Right ventricle myocardium superior (tissue), 1 donor: ENCODE results near the gene ZNF648. TPM values are rescaled to one million over a fixed set of nuclear protein-coding genes. Genes with fewer than 3 reads are reported as not detected.
A peak's percentile ranks its signal among the peaks of the same experiment; 100 is the strongest.
"Not testable (repeated sequence)": the region's sequence is repeated elsewhere in the genome, so short reads cannot be mapped to it uniquely, and the experiment has no call there.

Source experiments
- ATAC-seq: fragments of 200-7000 bp; cut with Tn5 transposase; one replicate; pipeline ENCODE4 v1.9.1; 2020; ENCODE audit warnings: mild to moderate bottlenecking; ENCODE audit not compliant: poor library complexity
- DNase-seq: peaks from one replicate; pipeline ENCODE4 v3.0.0-alpha.2; 2020
- intact Hi-C: fragments of 100-400 bp; cut with DNase I; formaldehyde crosslinking; loops from one replicate; pipeline ENCODE4 v1.11.2; 2022
- long read RNA-seq: library from polyadenylated mRNA; unstranded; transcript quantifications from one replicate; pipeline ENCODE4 v2.0.0, GENCODE V29; 2021
- total RNA-seq: library from RNA; stranded (reverse); fragmentation: NEBNext Ultra II Directional; extraction: Animal tissue kit (Norgen Biotek cat#: 25700); gene quantifications from one replicate; pipeline ENCODE4 v1.2.1, GENCODE V29; 2021
- donor health status: DM: no; HTN: yes; CAD: no; lungs with severe emphysema.

The ZNF648 gene, protein sequence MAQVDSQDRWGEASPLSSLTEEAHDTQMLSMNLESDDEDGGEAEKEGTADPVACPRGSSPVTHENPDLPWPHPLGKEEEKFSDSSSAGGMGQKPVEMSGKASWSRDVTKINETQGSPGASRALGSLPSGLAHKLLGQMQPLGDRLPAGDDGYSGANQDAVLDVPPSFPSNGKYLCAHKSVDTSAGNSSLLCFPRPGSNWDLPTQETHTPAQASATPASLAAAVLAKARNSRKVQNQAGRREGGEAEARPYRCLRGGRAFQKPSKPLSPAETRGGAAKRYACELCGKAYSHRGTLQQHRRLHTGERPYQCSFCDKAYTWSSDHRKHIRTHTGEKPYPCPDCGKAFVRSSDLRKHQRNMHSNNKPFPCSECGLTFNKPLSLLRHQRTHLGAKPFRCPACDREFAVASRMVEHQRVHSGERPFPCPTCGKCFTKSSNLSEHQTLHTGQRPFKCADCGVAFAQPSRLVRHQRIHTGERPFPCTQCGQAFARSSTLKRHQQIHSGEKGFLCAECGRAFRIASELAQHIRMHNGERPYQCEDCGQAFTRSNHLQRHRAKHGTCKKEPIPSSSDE
- not detected for total RNA-seq
- long read RNA-seq = 0 reads

DNA sequence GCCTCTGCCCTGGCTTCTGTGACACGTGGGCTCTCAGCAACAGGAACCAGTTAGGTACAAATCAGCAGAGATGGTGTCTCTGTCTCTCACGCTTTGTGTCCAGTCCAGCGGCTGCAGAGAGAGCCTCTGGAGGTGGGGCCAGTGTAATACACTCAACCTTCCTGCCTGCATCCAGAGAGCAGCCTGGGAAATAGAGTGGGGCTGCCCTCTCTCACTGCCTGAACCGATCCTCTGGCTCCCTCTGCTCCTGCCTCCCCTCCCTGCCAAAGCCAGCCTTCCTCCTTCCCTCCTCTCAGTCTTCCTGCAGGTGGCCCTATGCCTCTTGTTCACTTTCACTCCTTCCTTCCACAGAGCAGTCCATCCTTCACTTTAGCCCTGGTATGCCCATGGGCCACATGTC is at the start of gene ZNF648:
TSS of gene ZNF648 (minus strand) at position 119 of the 400 bp plus-strand sequence. CDS start 3,702 bp downstream, outside the sequence.
- DNase-seq (no peak), ATAC-seq (no peak)
- intact Hi-C loops = no loop called here

DNA sequence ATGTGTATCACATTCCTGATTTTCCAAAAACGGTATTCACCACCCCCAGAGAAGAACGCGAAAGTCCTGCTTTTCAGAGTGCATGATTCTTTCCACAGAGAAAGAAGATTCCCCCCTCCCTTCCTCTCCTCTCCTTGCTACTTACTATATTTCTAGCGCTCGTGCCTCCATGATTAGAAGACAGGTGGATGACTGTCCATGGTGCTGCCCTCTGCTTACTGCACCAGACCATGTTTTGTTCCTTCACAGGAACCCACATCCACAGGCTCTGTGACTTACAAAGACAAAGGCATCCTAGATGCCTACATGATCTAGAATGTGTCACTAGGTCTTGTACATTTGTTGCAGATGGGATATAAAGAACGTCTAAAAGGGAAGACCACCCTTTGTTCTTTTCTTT is 49.1 kb upstream of the ZNF648 start:
- ATAC-seq (no peak), DNase-seq (no peak)
- intact Hi-C loops = no loop called here

DNA sequence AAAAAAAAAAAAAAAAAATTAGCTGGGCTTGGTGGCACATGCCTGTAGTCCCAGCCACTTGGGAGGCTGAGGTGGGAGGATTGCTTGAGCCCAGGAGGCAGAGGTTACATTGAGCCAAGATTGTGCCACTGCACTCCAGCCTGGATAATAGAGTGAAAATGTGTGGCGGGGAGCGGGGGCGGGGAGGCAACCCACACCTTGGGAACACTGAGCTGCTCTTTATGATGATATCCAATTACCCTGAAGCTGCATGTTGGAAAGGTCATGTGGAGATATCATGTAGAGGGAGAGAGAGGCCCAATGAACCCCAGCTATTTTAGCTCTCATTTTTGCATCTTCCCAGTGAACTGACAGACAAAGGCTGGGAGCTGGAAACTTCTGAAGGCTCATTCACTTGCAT is 48.3 kb upstream of the ZNF648 start:
- ATAC-seq = no peak
- intact Hi-C loops = no loop called here
- no peak for DNase-seq

DNA sequence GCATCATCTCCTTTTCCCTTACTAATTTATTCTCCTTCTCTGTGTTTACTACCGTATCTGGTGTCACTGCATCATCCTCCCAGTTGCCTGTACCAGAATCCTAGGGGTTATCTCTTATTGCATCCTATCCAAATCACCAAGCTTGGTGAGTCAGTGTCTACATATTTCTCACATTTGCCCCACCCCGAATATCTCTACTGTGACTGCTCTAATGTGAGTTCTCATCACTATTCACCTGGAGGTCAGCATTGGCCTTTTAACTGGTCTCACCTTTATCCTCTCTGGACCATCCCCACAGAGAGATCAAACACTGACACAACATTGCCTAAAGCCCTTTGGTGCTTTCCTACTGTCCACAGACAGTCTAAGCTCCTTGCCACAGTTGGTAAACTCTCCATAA is 45.7 kb upstream of the ZNF648 start:
- ATAC-seq (no peak), DNase-seq (no peak)
- intact Hi-C loops = no loop called here

DNA sequence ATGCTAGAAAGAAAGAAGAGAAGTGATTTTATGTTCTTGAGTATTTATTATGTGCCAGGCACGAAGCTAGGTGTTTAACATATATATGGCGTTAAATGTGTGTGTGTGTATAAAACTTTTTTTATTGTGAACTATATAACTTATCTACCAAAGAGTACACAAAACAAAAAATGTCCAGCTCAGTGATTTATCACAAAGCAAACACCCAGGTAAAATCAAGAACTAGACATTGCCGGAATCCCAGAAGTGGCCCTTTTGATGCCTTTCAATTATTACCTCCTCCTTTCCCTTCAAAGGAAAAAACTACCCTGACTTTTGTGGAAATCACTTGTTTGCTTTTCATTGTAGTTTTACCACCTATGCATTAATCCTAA is 40.5 kb upstream of the ZNF648 start:
- ATAC-seq = no peak
- intact Hi-C loops = no loop called here
- DNase-seq = no peak

DNA sequence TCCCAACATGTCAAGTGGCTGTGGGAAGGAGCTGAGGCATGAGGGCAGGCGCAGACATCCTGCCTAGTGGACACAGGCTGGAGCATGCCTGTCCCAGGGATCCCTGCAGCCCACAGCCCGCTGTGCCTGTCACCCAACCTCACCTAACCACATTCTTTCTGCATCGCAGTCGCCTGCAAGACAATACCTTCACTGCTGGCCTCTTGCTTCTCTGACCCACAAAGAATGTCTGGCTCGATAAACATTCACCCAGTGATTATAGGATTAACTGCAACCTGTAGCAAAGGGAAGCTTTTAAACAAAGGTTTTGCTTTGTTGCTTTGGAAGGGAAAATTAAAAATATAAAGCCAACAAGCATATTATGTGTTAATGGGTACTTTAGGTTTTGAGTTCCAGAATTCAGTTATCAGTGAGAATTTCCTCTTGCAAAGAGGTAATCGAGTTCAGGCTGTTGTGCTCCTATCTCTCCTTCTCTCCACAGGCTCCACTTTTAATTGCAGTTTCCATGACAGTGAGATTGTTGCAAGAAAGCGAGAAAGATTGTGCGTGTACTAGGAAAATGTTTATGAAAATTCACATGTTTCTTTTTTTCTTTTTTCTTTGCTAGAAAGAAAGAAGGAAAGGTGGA is 40.0 kb upstream of the ZNF648 start:
- intact Hi-C loops = no loop called here
- DNase-seq (no peak), ATAC-seq (no peak)

DNA sequence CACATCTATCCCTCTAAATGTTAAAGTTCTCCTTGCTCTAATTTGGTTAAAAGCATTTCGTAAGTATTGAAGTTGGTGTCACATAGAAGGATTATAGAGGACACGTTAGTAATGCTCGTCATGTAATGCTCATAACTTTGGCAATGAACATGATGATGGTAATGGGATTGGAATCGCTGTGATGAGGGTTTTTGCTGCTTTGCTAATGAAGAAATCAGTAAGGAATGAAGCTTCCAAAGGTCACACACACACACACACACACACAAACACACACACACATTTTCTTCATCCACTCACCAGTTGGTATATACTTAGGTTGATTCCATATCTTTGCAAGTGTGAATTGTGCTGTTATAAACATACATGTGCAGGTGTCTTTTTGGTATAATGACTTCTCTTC is 36.8 kb upstream of the ZNF648 start:
- intact Hi-C loops = no loop called here
- no peak for DNase-seq
- no peak for ATAC-seq

DNA sequence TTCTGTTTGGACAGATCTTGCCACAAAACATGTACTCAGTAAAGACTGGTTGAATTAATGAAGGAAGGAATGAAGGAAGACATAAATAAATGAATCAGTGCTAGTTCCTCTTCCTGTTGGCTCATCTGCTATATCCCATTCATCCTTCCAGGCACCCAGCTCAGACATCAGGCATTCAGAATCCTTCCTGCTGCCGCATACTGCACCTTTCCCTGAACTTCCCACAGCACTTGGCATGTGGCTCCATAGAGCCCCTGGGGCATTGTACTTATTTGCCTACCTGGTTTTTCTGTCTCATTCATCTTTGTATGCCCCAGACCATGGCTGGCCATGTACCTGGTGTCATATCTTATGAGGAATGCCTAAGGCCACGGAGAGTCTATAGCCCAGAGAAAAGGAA is 34.4 kb upstream of the ZNF648 start:
- DNase-seq (no peak), ATAC-seq (no peak)
- intact Hi-C loops = no loop called here

DNA sequence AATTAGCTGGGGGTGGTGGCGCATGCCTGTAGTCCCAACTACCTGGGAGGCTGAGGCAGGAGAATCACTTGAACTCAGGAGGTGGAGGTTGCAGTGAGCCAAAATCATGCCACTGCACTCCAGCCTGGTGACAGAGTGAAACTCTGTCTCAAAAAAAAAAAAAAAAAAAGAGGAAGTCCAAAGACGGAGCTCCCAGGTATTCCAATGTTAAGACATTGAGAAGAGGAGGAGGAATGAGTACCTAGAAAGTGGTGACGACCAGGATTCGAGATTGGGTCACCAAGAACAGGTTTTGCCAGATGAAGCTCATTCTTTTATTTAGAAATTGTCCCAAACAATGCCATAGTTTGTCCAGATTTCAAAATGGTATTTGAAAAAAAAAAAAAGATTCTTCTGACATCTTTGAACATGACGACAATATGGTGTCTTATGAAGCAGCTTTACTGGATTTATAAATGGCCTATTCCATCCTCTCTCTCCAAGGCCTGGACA is 33.0 kb upstream of the ZNF648 start:
- ATAC-seq, DNase-seq, intact Hi-C loops: not testable (repeated sequence)

DNA sequence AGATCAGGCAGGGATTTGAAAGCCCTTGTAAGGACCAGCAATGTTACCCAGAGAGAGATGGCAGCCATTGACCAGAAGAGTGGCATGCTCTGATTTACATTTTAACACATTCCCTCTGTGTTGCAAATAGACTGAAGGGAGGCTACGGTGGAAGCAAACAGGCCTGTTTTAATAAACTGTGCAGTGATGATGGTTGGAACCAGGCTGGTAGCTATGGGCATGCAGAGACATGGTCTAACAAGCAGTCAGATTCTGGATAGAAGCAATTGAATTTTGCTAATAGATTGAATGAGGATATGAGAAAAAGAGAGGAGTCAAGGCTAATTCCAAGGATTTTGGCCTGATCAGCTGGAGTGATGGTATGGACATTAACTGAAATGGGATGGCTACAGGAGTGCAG is 32.3 kb upstream of the ZNF648 start:
- no peak for ATAC-seq
- DNase-seq = no peak
- intact Hi-C loops = no loop called here

DNA sequence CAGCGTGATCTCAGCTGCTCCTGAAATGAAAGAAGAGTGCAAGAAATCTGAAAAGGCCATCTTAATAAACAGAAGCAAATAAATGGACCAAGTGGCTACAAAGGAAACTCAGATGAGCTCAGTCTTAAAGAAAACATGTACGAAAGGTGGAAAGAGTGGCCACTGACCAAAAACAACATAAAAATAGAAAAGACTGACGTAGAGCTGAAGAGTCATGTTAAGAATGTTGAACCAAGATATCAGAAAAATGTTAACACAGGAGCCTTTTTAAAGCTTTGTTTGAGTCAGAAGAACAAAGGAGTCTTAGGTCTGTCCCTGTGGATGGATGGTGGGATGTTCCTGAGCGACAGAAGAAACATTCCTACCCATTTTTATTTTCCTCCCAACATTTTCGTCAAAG is 30.8 kb upstream of the ZNF648 start:
- ATAC-seq (no peak), DNase-seq (no peak)
- intact Hi-C loops = no loop called here

DNA sequence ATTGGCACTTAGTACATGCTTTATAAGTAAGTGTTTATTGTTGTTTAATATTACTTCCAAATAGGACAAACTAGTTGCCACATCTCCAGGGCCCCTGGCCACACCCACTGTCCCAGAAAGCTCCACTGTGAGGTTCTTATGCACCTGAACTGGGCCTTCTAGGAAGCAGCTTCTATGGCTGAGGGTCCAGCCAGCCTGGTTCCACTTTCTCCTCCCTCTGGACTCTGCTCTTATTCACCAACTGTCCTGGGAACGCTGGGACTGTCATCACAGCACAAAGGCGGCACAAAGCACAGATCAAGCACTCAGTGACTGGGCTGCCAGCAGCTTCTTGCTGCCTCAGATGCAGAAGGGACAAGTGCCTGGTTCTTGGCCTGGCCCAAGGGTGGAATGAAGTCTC is 29.6 kb upstream of the ZNF648 start:
- intact Hi-C loops = no loop called here
- ATAC-seq (no peak), DNase-seq (no peak)

DNA sequence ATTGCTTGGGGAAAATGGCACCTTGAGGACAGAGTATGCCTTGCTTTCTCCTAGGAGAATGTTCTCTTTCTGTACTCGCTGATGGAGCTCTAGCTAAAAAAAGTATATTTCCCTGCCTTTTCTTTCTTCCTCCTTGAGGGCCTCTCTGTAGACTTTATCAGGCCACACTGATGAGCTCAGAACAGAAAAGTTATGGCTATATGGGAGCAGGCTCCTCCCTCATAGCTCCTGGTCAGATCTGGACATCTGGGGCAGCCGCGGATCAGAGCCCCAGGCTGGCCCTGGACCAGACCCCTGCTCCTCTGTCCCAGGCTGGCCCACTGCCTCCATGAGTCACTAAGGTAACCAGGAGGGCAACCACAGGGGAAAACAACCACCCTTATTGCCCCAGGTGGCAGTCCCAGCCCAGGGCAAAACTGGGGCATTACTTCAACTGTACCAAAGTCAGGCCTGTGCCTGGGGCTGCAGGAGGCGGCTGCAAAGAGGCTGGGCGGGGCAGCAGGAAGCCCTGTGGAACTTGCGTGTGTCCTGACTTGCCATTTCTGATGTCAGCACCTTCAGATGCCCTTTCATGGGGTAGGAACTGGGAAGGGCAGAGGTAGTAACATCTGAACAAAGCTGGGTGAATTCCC is 26.3 kb upstream of the ZNF648 start:
- ATAC-seq (no peak), DNase-seq (no peak)
- intact Hi-C loops = loop anchor here (5.0 to 10.0 kb wide), 2 partner anchors 514 to 697 kb away; partner anchors contain the start of genes NPL and RGS16

DNA sequence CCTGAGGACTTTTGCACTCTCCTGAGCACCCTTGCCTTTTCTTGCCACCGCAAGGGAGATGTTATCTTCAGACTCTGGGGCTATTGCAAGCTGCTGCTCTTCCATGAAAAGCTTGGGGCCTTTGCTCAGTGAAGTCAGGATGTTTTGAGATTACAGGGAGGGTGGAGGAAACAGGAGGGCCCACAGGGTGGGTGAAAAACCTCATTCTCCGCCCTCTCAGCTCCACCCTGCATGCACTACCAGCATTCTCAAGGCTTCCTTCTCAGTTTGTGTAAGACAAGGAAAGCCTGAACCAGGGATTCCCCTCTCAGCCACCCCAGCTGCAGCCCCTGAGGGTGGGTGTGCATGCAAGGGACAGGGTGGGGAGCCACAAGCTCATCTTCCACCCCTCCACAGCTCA is 25.8 kb upstream of the ZNF648 start:
- intact Hi-C loops = loop anchor here (5.0 to 10.0 kb wide), 2 partner anchors 515 to 697 kb away; partner anchors contain the start of genes NPL and RGS16
- ATAC-seq = no peak

DNA sequence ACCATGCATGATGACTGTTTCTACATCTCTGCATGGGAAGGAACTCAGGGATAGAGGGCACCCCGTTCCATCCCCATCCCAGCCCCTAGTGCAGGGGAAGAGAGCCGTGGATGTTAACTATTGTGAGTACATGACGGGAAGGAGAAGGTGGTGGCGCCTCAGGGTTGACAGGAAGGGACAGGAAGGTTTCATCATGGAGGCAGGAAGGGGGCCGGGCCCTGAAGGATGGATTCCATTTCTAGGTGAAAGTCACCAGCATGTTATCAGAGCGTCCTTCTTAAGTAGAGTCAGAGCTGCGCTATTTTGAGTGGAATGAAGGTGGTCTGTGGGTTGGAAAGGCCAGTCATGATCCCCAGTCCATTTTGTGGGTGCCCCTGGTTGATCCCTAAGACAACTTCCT is 25.1 kb upstream of the ZNF648 start:
- ATAC-seq = no peak
- intact Hi-C loops = loop anchor here (5.0 to 10.0 kb wide), 2 partner anchors 516 to 698 kb away; partner anchors contain the start of genes NPL and RGS16
- DNase-seq = no peak

More for the DNA sequence above, 25.8 kb upstream of the ZNF648 start:
- DNase-seq = no peak

DNA sequence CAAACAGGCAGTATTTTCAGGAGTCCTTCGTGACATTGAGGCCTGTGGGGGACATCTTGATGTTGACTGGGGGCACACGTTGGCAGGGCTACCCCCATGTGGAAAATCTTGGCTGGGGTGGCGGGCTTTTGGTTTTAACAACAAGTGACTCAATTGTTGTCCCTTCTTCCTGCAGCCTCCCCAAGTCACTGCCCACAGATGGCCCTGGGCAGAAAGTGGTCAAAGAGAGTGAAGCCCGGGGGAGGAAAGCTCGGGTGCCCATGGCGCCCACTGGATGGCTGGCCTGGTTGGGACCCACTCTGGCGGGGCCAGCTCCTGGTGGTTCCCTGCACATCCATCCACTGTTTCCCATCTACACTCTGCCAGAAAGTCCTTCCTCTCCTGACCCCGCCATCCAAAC is 24.6 kb upstream of the ZNF648 start:
- intact Hi-C loops = loop anchor here (5.0 to 10.0 kb wide), 2 partner anchors 516 to 699 kb away; partner anchors contain the start of genes NPL and RGS16
- DNase-seq = no peak

DNA sequence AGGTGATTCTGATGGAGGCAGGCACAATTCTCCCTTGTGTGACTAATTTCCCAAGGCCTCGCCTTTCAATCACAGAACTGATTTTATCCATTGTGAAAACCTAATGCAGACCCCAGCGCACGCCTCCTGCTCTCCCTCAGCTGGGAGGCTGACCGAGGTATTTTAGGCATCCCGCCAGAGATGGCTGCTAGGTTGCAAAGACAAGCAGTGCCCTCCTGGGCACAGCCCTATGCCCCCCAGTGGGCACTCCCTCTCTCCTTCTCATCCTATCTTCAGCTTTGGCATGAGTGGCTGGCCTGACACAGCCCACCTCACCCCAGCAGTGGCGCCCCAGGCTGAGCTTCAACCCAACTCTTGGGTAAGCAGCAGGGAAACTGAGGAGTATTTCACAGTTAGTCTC is 24.2 kb upstream of the ZNF648 start:
- no peak for DNase-seq
- ATAC-seq = no peak
- intact Hi-C loops = loop anchor here (2.0 to 10.0 kb wide), 3 partner anchors 311 to 699 kb away; partner anchors contain the start of genes NPL and RGS16

More for the DNA sequence above, 24.6 kb upstream of the ZNF648 start:
- ATAC-seq = no peak

DNA sequence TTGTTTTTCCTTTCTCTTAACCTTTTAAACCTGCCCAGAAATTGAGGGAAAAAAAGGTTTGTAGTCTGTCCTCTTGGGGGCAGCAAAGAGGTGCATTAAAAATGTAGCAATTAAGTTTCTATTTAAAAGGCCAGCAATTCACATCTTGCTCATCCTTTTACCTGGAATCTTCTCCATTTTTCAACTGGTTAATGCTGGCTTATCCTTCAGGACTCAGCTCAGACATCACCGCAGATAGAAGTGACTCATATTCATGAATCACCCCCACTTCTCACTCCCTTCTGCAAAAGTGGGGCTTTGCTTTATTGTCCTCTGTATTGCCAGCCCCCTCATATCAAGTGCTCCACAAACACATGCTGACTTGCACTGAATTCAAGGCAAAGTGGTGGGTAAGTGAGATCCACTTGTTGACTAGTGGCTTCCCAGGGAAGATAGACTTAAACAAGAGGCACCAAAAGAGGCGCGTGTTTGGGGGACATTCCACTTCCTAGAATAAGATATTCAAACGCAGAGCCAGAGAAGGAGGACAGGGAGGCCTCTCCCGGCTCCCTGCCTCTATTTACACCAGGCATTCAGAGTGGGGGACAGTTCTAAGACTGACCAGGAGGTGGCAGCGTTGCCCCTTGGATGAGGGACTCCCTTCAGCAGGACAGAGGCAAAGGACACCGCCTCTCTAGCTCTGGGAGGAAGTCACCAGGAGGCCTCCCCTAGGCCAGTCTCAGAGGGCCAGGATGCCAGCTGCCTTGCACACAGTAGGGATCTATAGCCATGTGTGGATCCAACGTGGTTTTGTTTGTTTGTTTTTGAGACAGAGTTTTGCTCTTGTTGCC is 23.2 kb upstream of the ZNF648 start:
- ATAC-seq (peak; percentile 98), DNase-seq (peak; percentile 91)
- intact Hi-C loops = loop anchor here (2.0 to 10.0 kb wide), 4 partner anchors 312 to 700 kb away; partner anchors contain the start of genes CACNA1E, NPL and RGS16
